ENCODE results near the gene CST8.

Gene CST8

DNA sequence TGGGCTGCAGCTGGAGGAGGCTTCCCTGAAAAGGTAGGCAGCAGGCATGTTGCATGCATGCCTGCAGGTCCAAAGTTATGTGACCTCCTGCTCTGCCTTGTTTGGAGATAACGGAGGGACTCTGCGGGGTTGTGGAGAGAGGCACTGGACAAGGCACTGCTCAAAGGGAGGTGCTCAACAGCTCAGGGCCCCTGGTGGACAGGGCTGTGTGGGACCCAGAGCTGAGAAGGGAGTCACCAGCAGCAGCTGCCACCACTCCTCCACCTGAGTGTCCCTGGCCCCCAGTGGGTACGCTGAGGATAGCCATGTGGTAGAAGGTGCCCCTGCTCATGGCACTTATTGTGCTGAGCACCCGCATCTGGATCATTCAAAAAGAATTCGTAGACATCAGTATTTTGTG is 15.5 kb upstream of the CST8 start:
- DNase-seq (ENCODE audit: low read depth in 2 of 3, low spot score in 2 of 3): no peak

DNA sequence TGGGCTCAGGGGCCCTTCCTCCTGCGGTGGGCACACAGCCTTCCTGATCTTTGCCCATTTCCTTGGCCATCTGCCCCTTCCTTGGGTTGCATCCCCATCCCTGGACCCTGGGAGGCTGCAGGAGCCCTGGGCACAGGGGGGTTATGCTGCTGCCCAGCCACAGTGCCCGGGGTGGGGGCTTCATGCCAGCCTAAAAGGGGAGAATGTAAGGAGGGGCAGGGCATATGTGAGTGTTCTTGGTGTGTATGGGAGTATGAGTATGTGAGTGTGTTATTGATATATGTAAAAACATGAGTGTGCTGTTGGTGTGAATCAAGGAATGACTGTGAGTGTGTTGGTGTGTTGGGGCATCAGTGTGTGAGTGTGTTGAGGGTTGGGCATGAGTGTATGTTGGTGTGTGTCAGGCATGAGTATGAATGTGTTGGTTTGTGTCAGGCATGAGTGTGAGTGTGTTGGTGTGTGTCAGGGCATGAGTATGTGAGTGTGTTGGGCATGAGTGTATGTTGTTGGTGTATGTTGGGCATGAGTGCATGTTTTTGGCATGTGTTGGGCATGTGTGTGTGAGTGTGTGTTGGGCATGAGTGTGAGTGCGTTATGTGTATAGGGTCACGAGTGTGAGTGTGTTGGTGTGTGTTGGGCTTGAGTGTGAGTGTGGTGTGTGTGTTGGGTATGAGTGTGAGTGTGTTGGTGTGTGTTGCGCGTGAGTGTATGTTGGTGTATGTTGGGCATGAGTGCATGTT is 14.7 kb upstream of the CST8 start:
- DNase-seq (ENCODE audit: low read depth in 2 of 3, low spot score in 2 of 3): no peak

DNA sequence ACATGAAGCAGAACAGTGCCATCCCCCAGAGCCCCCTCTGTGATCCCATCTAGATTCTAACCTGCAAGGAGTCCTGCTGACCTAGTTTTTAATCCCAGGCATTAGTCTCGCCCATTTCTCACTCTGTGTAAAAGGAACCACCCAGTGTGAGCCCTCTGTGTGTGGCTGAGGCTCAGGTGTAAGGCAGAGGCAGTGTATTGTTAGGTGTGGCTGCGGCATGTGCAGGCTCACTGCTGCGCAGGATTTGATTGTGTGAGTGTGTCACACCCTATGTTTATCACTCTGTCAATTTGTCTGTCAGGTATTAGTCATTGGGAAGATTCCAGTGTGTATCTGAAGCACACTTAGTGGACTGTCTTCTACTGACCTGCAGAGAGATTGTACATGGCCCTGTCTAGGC is 13.7 kb upstream of the CST8 start:
- DNase-seq (ENCODE audit: low read depth in 2 of 3, low spot score in 2 of 3): no peak

DNA sequence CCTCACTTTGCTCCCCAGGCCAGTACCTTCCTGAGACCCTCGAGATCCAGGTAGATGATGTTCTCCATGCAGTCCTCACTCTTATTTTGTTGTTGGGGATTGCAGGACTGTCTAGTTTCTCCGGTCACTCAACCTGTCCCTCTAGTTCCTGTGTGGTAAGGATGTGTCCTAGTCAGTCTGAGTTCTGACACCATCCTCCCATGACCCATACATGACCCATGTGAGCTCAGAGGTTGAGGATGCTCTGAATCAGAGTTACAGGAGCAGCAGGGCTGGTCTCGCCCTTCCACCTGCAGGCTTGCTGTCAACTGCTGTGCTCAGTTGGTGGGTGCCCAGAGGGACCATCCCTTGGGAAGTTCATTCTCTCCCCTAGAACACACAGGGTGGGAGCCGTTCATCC is 11.9 kb upstream of the CST8 start:
- DNase-seq (ENCODE audit: low read depth in 2 of 3, low spot score in 2 of 3): no peak

DNA sequence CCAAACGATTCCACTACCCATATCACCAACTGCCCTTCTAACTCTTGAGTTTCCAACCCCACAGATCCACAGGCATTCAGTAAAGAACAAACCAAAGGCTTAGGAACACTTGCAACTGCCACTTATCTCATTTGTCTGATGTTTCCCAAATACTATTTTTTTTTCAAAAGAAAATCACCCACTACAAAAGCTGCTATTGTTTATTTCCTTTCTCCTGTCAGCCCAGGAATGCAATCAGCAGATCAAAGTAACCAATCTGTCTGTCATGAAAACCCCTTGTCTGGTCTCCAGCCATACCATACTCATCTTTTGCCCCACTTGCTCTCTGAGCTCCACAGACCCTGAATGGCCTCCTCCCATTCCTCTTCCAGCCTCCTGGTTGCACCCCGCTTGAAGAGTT is 8.8 kb upstream of the CST8 start:
- DNase-seq (ENCODE audit: low read depth in 2 of 3, low spot score in 2 of 3): no peak

GRCh38 chr20:23484081-23484480 is 6.8 kb upstream of the CST8 start:
- DNase-seq (ENCODE audit: low read depth in 2 of 3, low spot score in 2 of 3): no peak

DNA sequence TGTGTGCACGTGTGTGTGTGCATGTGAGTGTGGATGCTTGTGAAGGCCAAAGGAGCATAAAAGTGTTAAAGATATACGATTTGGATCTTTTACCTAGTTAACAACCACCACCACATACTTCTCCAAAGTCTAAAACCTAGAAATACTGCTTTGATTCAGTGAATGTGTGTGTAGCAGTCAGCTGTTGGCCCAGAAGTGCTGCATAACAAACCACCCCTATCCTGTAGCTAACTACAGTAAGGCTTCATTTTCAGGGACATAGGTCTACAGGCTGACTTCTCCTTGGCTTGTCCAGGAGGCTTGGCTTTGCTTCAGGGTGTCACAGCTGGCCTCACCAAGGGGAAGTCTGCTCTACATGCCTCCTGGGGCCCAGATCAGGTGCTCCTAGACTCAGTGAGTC is 2.4 kb upstream of the CST8 start:
- no peak for DNase-seq (ENCODE audit: low read depth in 2 of 3, low spot score in 2 of 3)

- DNase-seq (ENCODE audit: low read depth in 2 of 3, low spot score in 2 of 3): no peak
Measured at GRCh38 chr20:23488996-23489395, 1.9 kb upstream of the CST8 start.

- no peak for DNase-seq (ENCODE audit: low read depth in 2 of 3, low spot score in 2 of 3)
Measured at GRCh38 chr20:23492292-23492691, 1.4 kb downstream of the CST8 start.

- DNase-seq (ENCODE audit: low read depth in 2 of 3, low spot score in 2 of 3): no peak
Measured at GRCh38 chr20:23493172-23493772, 2.4 kb downstream of the CST8 start.

DNA sequence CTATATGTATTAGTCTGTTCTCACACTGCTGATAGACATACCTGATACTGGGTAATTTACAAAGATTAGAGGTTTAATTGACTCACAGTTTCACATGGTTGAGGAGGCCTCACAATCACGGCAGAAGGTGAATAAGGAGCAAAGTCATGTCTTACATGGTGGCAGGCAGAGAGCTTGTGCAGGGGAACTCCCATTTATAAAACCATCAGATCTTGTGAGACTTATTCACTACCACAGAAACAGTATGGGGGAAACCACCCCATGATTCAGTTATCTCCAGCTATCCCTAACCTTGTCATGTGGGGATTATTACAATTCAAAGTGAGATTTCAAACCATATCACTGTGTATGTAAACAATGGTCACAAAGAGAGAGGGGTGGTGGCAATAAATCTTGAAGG is 6.6 kb downstream of the CST8 start:
- DNase-seq (ENCODE audit: low read depth in 2 of 3, low spot score in 2 of 3): no peak

DNA sequence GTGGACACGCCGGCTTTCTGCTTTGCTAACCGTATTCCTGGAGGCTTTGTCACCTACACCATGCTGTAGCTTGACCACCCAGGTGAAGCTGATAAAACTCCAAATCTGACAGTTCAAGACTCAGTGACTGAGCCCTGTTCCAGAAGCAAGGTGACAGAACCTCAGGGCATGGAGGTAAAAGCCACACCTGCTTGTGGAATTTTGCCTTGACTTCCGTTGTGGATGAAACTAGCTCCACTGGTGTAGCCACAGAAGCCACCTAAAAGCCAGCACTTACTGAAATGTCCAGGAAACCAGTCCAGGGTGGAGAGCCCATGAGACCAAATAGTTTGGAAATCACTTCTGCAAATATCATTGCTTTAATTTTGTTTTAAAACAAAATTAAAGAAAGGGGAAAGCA is 11.0 kb downstream of the CST8 start:
- DNase-seq (ENCODE audit: low read depth in 2 of 3, low spot score in 2 of 3): no peak

DNA sequence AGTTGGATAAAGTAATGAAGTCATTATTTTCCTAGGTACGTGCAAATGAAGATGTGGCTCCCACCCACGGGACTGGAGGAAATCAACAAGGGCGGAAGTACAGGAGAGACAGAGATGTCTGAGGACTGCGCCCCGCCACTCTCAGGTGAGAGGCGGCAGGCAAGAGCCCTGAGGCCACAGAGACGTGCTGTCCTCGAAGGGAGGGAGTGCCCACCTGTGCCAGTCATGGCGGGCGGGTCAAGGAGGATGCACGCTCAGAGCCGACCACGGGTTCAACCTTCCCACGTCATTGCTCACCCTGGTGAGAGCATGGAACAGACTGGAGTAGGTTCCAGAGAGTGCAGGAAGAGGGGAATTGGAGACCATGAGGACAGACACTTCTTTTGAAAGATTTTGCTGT is 12.7 kb downstream of the CST8 start:
- no peak for DNase-seq (ENCODE audit: low read depth in 2 of 3, low spot score in 2 of 3)

GRCh38 chr20:23507346-23507745 is 16.4 kb downstream of the CST8 start:
- DNase-seq (ENCODE audit: low read depth in 2 of 3, low spot score in 2 of 3): no peak

GRCh38 chr20:23508449-23509229 is 17.7 kb downstream of the CST8 start:
- no peak for DNase-seq (ENCODE audit: low read depth in 2 of 3, low spot score in 2 of 3)

GRCh38 chr20:23509247-23509913 is 18.5 kb downstream of the CST8 start:
- no peak for DNase-seq (ENCODE audit: low read depth in 2 of 3, low spot score in 2 of 3)

DNA sequence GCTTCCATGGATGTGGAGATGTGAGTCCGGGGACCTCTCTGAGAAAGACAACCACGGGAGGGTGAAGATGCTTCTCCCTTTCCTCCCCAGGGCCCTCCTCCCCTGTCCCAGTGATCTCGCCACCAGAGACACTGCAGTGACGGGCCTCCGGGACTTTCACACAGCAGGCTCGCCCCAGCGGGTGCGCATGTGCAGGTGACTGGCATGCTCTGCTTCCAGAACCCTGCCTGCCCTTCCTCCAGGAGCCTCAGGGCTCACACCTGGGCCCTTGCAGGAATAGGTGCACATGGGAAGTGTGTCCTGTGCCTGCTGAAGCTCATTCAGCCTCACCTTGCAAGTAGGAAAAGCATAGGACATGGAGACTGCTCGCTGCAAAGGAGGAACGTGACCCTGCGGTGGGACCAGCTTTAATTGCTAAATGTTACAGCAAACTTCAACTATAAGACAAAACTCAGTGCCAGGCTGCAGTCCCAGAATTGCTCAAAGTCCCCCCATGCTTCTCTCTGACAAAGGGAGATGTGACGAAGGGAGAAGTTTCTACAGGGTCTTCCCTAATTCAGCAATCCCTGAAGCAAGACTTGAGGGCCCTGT is 19.2 kb downstream of the CST8 start:
- no peak for DNase-seq (ENCODE audit: low read depth in 2 of 3, low spot score in 2 of 3)

DNA sequence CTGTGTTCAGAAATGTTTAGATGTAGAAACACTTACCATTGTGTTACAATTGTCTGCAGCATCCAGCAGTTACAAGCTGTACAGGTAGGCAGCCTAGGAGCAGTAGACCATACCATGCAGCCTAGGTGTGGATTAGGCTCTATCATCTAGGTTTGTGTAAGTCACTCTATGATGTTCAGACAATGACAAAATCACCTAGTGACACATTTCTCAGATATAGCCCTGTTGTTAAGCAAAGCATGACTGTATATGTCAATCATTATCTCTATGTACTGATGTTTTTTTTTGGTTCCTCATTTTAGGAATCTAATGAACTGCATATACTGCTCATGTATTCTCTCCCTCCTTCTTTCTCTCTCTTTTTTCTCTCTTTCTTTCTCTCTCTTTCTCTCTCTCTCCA is 22.2 kb downstream of the CST8 start:
- no peak for DNase-seq (ENCODE audit: low read depth in 2 of 3, low spot score in 2 of 3)

GRCh38 chr20:23514848-23515247 is 23.9 kb downstream of the CST8 start:
- no peak for DNase-seq (ENCODE audit: low read depth in 2 of 3, low spot score in 2 of 3)

DNA sequence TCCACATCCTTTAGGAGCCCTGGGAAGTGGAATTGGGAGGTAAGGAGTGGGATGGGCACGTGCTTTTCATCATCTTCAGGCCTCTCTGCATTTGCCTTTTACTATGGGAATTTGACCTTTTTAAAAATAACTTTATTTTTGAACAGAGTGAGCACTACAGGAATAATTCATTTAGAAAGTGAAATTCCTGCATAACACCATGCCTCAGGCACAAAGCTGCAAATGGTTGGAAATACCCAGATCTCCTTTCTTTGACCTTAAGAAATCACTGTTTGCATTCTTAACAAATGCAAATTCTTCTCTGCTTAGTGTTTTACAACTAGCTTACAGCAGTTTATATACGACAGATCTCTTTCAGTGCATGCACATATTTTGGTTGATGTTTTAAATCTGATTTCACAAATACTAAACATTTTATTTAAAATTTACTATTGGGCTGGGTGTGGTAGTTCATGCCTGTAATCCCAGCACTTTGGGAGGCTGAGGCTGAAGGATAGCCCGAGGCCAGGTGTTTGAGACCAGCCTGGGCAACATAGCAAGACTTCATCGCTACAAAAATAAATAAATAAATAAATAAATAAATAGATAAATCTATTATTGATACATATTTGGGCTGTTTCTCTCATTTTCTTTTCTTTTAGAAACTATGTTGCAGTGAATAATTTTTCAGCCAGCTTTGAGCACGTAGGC is 24.5 kb downstream of the CST8 start:
- no peak for DNase-seq (ENCODE audit: low read depth in 2 of 3, low spot score in 2 of 3)

DNA sequence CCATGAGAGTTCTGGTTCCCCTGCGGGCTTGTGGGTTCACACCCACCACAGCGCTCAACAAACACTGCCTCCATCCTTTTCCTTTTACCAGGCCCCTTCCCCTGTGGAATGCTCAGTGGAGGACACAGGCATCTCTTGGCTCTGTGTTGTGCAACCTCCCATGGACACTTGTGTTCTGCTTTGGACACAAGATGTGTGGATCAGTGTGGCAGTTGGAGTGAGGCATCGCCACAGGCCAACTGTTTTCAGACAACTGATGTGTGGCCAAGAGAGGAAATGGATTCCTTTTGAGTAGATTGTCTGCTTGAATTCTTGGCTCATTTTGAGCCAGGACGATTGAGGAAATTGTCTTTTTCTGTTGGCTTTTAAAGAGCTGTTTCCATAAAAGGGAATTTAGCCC is 26.8 kb downstream of the CST8 start:
- no peak for DNase-seq (ENCODE audit: low read depth in 2 of 3, low spot score in 2 of 3)

Data from activated CD8-positive, alpha-beta memory T cell treated with anti-CD3 and anti-CD28 coated beads for 48 hours (primary cell).